Measurements from ENCODE around the gene SECISBP2L.
"Not testable (repeated sequence)": the region's sequence is repeated elsewhere in the genome, so short reads cannot be mapped to it uniquely, and the experiment has no call there.

The SECISBP2L gene

GRCh38 chr15:49083401-49084284 lies 37.4 kb upstream of the SECISBP2L start:
- peak in 1 of 2 donors; percentile 53 for DNase-seq (ENCODE audit: low read depth in 2 of 2)
- no peak overlapping the region for H3K4me3 ChIP-seq (replicated peaks in 1 of 2; ENCODE audit: low read depth in 2 of 2, low read length in 2 of 2)
- no peak for TF ChIP-seq CTCF (IDR thresholded peaks at IDR 0.05; ENCODE audit: low read depth, low read length)

DNA sequence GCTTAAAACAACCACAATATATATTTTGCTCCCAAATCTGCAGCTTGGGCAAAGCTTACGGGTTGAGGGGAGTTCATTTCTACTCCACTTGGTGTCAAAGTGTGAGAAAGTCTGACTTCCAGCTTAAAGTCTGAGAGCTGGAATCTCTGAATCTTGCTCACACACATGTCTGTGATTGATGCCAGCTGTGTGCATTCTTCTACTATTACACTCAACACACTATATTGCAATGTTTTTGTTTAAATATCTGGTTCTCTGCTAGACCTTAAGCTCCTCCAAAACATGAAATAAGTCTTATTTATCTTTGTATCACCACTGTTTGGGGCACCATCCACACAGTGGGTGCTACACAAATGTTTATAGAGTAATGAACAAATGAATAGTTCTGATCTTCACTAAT lies 36.7 kb upstream of the SECISBP2L start:
- DNase-seq (ENCODE audit: low read depth in 2 of 2) = peak; percentile 29 to 81
- H3K4me3 ChIP-seq (replicated peaks in 1 of 2; ENCODE audit: low read depth in 2 of 2, low read length in 2 of 2) = no peak overlapping the region
- TF ChIP-seq CTCF (IDR thresholded peaks at IDR 0.05; ENCODE audit: low read depth, low read length) = no peak

DNA sequence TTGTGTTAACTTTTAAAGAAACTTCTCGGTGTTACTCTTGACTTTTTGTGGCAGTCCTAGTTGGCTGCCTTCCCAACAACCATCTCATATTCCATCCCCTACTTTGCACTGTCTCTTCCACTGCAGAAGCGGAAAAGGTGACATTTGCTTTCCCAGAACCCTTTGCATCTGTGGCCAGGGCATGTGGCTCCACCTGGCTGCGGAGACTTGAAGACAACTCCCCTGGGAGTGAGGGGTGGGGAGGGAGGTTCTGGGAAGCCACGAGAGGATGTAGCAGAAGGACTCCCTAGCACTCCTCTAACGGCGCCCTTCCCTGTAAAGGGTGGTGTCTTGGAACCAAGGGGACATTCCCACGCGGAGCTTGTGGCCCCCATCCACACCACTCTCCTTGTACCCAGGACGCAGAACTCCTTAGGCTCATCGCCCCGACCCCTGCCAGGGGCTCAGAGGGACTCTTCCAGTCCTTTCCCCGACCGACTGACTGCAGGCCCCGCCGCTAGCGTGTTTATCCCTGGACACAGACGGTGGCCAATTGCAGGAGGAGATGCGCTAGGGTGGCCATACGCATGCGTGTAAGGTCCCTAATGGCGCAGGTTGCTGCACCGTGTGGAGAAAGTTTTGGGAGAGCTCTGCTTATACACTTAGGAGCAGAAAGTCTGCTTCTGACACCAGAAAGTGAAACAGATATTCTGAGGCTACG lies 33.2 kb upstream of the SECISBP2L start:
- H3K4me3 ChIP-seq (replicated peaks in 1 of 2; ENCODE audit: low read depth in 2 of 2, low read length in 2 of 2) = no peak overlapping the region
- no peak for TF ChIP-seq CTCF (IDR thresholded peaks at IDR 0.05; ENCODE audit: low read depth, low read length)
- no peak for DNase-seq (ENCODE audit: low read depth in 2 of 2)

DNA sequence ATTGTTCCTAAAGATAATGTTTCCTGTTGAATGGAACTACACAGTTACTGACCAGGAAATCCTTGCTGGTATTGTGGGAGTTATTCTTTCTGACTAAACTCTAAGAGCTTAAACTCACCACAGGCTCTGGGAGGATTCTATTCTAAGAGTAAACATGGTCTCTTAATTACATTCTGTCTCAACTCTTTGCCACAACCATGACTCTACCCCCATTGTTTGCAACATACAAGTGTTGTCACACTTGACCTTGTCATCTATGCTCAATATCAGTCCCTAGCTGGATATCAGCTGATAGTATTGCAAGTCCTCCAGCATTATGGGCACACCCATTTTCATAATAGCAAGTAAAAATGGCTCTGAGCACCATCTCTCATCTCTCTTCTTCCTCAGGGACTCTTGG lies 29.6 kb upstream of the SECISBP2L start:
- peak in 1 of 2 donors; percentile 7 for DNase-seq (ENCODE audit: low read depth in 2 of 2)

DNA sequence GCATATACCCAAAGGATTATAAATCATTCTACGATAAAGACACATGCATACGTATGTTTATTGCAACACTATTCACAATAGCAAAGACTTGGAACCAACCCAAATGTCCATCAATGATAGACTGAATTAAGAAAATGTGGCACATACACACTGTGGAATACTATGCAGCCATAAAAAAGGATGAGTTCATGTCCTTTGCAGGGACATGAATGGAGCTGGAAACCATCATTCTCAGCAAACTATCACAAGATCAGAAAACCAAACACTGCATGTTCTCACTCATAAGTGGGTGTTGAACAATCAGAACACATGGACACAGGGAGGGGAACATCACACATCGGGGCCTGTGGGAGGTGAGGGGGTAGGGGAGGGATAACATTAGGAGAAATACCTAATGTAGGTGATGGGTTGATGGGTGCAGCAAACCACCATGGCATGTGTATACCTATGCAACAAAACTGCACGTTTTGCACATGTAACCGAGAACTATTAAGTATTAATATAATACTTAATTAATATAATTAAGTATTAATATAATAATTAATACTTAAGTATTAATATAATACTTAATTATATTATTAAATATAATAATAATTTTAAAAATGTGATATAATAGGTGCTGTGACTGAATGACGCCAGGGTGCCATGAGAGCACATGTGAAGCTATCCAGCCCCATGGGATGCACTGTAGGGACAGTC lies 28.5 kb upstream of the SECISBP2L start:
- not testable (repeated sequence) for H3K4me3 ChIP-seq (replicated peaks in 1 of 2; ENCODE audit: low read depth in 2 of 2, low read length in 2 of 2); DNase-seq (ENCODE audit: low read depth in 2 of 2)

More for the DNA sequence above, 29.6 kb upstream of the SECISBP2L start:
- no peak for TF ChIP-seq CTCF (IDR thresholded peaks at IDR 0.05; ENCODE audit: low read depth, low read length)
- no peak overlapping the region for H3K4me3 ChIP-seq (replicated peaks in 1 of 2; ENCODE audit: low read depth in 2 of 2, low read length in 2 of 2)

- no peak for TF ChIP-seq CTCF (IDR thresholded peaks at IDR 0.05; ENCODE audit: low read depth, low read length)
Observed at GRCh38 chr15:49066372-49066771, 20.1 kb upstream of the SECISBP2L start.

GRCh38 chr15:49064884-49065283 lies 18.6 kb upstream of the SECISBP2L start:
- DNase-seq (ENCODE audit: low read depth in 2 of 2) = no peak
- H3K4me3 ChIP-seq (replicated peaks in 1 of 2; ENCODE audit: low read depth in 2 of 2, low read length in 2 of 2) = no peak overlapping the region
- no peak for TF ChIP-seq CTCF (IDR thresholded peaks at IDR 0.05; ENCODE audit: low read depth, low read length)

More at GRCh38 chr15:49066372-49066771, 20.1 kb upstream of the SECISBP2L start:
- H3K4me3 ChIP-seq (replicated peaks in 1 of 2; ENCODE audit: low read depth in 2 of 2, low read length in 2 of 2) = no peak overlapping the region
- DNase-seq (ENCODE audit: low read depth in 2 of 2) = no peak

Measured in cardiac fibroblast (primary cell).